DMS 273 treated with DMSO at 0.1 percent for 48 hours (cell line): Measurements from ENCODE around the gene PLA2R1.

ENCODE experiments used
- DNase-seq: peaks from one replicate; lab custom pipeline; 2025; lab: John Stamatoyannopoulos, UW

Gene PLA2R1

GRCh38 chr2:160062292-160063005, at the start of gene PLA2R1:
TSS of gene PLA2R1 (minus strand) at chr2:160062615. CDS start at chr2:160062403, 212 bp downstream.
- no peak for DNase-seq

GRCh38 chr2:160110674-160111239, 48.3 kb upstream of the PLA2R1 start:
- DNase-seq: no peak

- peak; percentile 11 for DNase-seq
These were observed 47.7 kb upstream of the PLA2R1 start for GRCh38 chr2:160109939-160110673.

- no peak for DNase-seq
These were observed 46.8 kb upstream of the PLA2R1 start for GRCh38 chr2:160109243-160109642.

- DNase-seq: no peak
These were observed 46.2 kb upstream of the PLA2R1 start for GRCh38 chr2:160108646-160109045.

- DNase-seq: no peak
These were observed 43.0 kb upstream of the PLA2R1 start for GRCh38 chr2:160105366-160105765.

GRCh38 chr2:160104115-160104514, 41.7 kb upstream of the PLA2R1 start:
- DNase-seq: no peak

GRCh38 chr2:160097326-160097725, 34.9 kb upstream of the PLA2R1 start:
- DNase-seq: no peak

GRCh38 chr2:160096409-160096808, 34.0 kb upstream of the PLA2R1 start:
- no peak for DNase-seq

- DNase-seq: no peak
These were observed 30.0 kb upstream of the PLA2R1 start for GRCh38 chr2:160092445-160092844.

GRCh38 chr2:160091381-160091780, 29.0 kb upstream of the PLA2R1 start:
- no peak for DNase-seq

GRCh38 chr2:160087854-160088745, 25.7 kb upstream of the PLA2R1 start:
- no peak for DNase-seq

GRCh38 chr2:160085662-160086061, 23.2 kb upstream of the PLA2R1 start:
- DNase-seq: no peak

- no peak for DNase-seq
These were observed 15.7 kb upstream of the PLA2R1 start for GRCh38 chr2:160077912-160078810.

GRCh38 chr2:160076914-160077313, 14.5 kb upstream of the PLA2R1 start:
- no peak for DNase-seq

GRCh38 chr2:160076241-160076640, 13.8 kb upstream of the PLA2R1 start:
- DNase-seq: no peak

- DNase-seq: no peak
These were observed 12.8 kb upstream of the PLA2R1 start for GRCh38 chr2:160075171-160075570.

GRCh38 chr2:160073284-160073888, 11.0 kb upstream of the PLA2R1 start:
- DNase-seq: no peak

GRCh38 chr2:160068906-160069305, 6.5 kb upstream of the PLA2R1 start:
- no peak for DNase-seq

GRCh38 chr2:160064916-160065315, 2.5 kb upstream of the PLA2R1 start:
- no peak for DNase-seq
